MM.1S (cell line): ENCODE results near the gene RAP1GDS1.

ENCODE experiments used
- CTCF ChIP-seq: fragments of 300-600 bp; sonication (generic); IDR thresholded peaks from 2 replicates; pipeline ENCODE4 v1.5.1; 2016; ENCODE audit warnings: antibody characterized with exemption, low read length, mixed read lengths
- EZH2 ChIP-seq: fragments of 300-600 bp; sonication (generic); optimal IDR thresholded peaks from 2 replicates; pipeline ENCODE3; 2017; ENCODE audit warnings: low read depth, mild to moderate bottlenecking, antibody characterized with exemption, low read length, mixed read lengths

GRCh38 chr4:98385831-98386230 is 124.6 kb downstream of the RAP1GDS1 start:
- no peak for TF ChIP-seq CTCF
- TF ChIP-seq EZH2, result no peak
